Retinal pigment epithelial cell (primary cell): Measurements from ENCODE around the gene ITPKB.

ENCODE experiments used
- DNase-seq: peaks from one replicate; pipeline ENCODE4 v3.0.0-alpha.2; 2010; ENCODE audit warnings: low read depth
- H3K4me3 ChIP-seq: 2 replicates; pipeline ENCODE4 v1.5.1; 2011; ENCODE audit warnings: mild to moderate bottlenecking, low read length, control low read depth, moderate library complexity
- CTCF ChIP-seq: conservative IDR thresholded peaks from 2 replicates; pipeline ENCODE4 v1.5.1; 2011; ENCODE audit warnings: low read depth, low read length, control low read depth, inconsistent platforms

ITPKB gene

GRCh38 chr1:226654668-226655055 is 84.4 kb downstream of the ITPKB start:
- no peak overlapping the region for H3K4me3 ChIP-seq
- DNase-seq = no peak
- no peak for TF ChIP-seq CTCF

- no peak for TF ChIP-seq CTCF
These were observed 84.9 kb downstream of the ITPKB start for GRCh38 chr1:226654046-226654667.

GRCh38 chr1:226653311-226653921 is 85.7 kb downstream of the ITPKB start:
- TF ChIP-seq CTCF = no peak
- no peak for DNase-seq
- H3K4me3 ChIP-seq = no peak overlapping the region

More at GRCh38 chr1:226654046-226654667, 84.9 kb downstream of the ITPKB start:
- no peak for DNase-seq
- no peak overlapping the region for H3K4me3 ChIP-seq

GRCh38 chr1:226652613-226653012 is 86.5 kb downstream of the ITPKB start:
- DNase-seq = no peak
- no peak for TF ChIP-seq CTCF
- no peak overlapping the region for H3K4me3 ChIP-seq

DNA sequence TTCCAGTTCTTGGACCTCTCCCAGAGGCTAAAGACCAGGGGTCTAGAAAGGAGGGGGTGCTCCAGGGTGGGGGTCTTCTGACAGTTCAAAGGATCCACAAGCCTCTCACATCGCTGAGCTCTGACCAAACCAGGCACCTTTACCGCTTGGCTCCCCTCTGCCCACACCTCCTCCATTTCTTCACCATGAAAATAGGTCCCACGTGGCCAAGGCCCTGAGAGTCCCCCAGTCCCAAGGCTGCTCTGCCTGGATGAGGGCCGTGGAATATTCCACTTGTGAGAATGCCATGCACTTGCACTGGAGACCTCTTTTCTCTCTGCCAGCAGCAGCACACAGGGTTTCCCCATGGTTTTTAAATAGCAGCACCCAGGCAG is 87.4 kb downstream of the ITPKB start:
- TF ChIP-seq CTCF = no peak
- no peak overlapping the region for H3K4me3 ChIP-seq
- DNase-seq = no peak

DNA sequence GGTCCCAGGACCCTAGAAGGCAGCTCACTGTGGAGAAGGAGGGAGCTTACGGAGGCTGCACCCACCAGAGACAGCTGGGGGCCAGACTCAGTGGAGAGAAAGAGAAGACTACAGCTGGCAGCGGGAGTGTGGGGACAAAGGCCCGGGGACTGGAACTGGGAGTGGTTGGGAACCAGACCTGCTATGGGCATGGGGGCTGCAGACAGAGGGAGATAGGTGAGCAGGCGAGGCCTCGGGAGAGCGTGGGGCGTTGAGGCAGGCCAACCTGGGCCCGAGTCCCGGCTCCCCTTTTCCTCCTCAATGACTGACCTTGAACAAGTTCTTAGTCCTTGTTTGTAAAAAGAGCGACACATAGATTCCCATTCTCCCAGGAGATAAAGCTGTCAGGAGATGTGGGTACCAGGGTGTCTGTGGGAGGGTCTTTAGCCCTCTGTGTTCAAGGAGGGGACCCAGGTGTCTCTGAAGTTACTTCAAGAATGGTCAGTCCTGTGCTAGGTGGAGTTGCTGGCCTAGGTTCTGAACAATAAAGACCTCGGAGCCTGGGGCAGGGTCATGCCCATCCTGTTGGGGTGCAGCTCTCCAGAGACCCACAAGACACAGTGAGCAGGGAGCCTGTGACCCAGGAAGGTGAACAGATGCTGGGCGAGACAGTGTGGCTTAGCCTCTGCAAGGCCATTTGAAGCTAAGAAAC is 87.9 kb downstream of the ITPKB start:
- no peak for DNase-seq
- TF ChIP-seq CTCF = no peak
- H3K4me3 ChIP-seq = no peak overlapping the region
